HG02973 (cell line): Measurements from ENCODE around the gene GRK5.

ENCODE experiments used
- ATAC-seq: cut with Tn5 transposase; IDR thresholded peaks from one replicate; pipeline ENCODE4 v1.9.1; 2021; ENCODE audit warnings: moderate library complexity; ENCODE audit not compliant: unreplicated experiment

GRK5 gene

DNA sequence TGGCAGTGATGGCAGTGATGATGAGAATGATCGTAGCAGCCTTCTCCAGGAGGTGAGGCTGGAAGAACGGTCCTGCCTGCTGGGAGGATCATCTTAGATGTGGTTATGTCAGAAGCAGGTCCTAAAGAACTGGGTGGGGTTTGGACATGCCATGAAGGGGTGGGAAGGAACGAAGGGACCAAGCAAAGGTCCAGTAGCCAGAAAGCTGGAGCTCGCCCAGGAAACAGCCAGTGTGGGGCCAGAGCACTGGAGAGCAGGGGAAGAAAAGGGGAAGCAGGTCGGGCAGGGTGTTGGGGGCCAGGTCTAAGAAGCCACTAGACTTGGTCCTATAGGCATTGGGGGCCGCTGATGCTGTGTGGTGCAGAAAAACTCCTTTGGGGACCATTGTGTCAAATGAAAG lies 207.8 kb downstream of the GRK5 start:
- no peak for ATAC-seq

DNA sequence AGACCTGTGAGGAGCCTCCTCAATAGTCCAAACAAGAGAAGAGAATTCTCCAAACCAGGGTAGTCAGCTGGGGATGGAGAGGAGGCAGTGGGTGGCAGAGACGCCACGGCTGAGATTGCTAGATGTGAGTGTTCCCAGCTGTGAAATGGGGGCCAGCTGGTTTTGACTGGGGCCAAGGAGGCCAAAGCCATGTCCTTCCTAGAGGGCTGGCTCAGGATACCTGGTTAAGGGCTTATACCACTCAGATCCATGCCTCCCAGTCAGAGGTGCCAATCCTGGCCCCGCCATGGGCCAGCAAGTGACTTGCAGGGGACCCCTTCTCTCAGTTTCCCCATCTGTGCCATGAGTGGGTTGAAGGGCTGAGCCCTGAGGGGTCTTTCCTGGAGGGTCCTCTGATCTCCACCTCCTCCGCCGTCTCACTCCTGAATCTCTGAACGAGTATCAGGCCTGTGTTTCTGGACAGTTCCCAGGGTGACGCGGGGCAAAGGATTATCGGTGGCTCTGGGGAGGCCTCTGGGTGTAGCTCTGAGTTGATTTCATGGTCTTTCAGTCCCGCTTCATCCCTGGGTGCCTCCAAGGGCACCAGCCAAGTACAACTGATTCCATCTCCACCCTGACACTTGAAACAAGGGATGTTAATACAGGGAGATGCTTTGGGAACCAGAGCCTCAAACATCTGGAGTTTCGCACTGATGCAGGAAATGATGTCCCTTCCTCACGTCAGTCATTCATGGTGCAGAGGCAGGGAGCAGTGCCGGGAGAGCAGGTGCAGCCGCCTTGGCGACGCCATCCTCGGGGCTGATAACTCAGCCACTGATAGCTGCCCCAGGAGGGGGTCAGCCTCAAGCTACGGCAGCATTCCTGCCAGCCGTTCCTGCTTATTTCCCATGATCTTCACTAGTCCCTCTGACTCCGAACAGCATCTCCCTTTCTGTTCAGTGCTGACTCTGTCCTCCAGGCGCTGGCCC lies 208.4 kb downstream of the GRK5 start:
- no peak for ATAC-seq

DNA sequence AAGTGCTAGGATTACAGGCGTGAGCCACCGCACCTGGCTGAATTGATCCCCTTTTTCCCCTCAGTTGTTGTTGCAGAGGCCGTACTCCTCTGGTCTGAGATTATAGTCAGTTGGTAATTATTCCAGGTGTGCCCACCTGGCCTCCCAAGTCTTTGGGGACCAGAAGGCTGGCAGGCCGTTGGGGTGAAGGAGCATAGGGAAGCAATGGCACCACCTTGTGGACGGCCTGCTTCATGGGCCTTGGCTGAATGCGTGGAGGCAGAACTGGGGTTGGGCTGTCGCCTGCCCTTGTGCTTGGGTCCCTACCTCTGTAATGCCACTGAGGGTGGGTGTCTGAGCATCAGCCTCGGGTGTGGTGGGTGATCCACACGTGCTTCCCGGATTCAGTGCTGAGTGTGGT lies 209.5 kb downstream of the GRK5 start:
- no peak for ATAC-seq

DNA sequence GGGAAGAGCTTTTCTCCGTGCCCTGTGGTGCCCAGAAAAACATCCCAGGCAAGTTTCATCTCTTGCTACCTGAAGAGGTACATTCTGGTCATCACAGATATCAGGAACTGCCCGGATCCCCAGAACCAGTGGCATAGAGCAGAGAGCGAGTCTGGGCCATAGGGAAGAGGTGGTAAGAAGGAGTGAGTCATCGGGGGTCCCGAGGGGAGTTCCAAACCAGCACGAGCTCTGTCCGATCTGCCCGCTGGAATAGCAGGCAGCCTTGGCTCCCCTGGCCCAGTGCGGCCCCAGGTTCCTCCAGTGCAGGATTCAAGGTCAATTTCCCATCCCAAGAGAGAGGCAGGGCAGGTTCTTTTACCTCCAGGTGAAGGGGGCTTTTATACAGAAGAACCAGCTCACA lies 210.5 kb downstream of the GRK5 start:
- ATAC-seq = no peak

DNA sequence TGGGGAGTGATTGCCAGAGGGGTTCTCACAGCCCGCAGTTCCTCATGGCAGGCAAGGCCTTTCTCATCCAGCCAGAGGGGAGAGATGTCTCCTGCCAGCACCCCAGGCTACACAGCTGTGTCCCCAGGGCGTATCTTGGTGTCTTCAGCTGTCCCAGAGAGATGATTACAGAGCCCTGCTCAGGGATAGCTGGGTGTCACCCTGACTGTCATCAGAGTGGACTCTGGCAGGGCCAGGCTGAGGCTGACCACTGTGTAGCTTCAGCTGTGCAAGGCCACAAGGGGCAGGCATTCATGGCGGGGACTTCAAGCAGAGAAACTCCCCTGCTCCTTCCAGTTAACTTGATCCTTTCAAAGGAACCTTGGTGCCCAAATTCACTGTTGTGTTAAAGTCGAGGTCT lies 211.0 kb downstream of the GRK5 start:
- ATAC-seq = no peak

DNA sequence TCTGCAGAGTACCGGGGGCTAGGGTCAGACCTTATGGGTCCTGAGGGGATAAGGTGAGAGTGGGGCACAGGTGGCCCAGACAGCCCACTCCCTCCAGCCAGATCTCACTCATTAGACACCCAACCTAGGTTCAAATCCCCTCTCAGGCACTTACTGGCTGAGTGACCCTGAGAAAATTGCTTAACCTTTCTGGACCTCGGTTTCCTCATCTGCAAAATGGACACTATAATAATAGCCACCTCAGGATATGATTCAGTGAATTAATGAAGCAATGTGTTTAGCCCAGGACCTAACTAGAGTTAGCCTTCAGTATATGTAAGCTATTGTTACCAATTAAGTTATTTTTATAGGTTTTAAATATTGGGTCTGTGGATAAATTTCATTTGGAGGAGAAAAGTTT lies 212.6 kb downstream of the GRK5 start:
- ATAC-seq = no peak

DNA sequence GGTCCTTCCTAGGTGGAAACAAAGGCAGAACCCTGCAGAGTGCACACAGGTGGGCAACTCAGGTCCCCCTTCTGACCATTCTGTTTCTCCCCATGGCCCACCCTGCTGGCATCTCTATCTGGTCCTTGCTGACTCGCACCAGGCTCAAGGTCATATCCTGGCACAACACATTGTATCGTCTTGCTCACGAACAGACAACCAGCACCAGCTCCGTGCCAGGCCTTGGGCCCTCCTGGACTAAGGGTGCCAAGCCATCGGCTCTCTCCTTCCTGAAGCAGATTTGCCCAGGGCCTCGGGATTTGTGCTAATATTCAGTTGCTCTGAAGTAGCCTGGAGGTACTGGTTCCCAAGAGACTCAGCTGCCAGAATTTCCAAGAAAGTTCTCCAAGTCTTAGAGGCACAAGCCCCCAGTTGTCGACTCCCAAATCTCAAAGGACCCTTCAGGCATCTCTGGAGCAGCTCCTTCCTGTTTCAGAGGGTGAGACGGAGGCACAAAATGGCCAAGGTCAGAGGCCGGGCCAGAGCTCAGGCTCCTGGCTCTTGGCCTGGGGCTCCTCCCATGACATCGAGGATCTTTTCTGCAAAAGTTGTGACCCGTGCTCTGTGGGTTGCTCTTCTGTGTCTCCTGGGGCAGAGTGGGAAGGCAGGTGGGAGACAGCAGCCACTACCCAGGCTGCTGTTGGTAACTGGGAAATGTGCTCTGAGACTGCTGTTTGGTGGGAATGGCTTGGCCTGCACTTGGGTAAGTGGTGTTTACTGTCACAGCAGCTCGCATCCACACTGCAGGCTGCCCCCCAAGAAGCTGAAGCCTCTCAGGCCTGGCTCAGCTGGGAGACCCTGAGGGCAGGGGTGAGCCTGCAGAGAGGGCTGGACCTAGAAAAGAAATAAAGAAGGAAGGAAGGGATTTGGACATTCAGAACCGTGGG lies 213.8 kb downstream of the GRK5 start:
- ATAC-seq = no peak

DNA sequence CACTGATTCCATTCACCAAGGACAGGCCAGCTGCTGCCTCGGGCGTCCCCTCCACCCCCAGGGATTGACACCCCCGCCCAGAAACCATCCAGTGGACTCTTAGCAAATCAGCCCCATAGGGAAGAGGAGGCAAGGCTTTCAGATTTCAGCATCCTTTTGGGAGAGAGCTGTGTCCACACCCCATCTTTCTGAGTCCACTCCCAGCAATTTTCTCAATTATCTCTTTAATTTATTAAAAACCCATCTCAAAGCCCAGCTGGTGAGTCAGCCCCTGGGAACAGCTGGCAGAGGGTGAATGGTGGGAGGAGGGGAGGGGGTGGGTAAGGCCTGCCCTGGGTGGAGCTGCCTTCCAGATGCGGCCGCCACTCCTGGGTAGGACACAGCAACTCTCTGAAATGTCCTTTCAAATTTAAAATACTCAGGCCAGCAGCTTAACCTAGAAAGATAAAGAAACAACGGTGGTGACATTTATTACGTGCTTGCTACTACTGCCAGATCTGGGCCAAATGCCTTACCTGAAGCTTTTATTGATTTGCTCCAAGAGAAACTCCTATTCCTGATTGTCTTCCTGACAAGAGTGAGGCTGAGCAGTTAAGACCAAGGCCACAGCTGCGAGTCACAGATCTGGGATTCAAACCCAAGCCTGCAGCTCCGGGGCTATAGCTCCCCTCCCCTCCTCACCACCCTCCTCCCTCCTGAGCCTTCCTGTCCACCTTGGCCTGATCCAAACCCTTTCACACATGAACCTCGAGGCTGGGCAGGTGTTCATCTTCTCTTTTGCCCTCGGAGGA lies 214.7 kb downstream of the GRK5 start:
- no peak for ATAC-seq

DNA sequence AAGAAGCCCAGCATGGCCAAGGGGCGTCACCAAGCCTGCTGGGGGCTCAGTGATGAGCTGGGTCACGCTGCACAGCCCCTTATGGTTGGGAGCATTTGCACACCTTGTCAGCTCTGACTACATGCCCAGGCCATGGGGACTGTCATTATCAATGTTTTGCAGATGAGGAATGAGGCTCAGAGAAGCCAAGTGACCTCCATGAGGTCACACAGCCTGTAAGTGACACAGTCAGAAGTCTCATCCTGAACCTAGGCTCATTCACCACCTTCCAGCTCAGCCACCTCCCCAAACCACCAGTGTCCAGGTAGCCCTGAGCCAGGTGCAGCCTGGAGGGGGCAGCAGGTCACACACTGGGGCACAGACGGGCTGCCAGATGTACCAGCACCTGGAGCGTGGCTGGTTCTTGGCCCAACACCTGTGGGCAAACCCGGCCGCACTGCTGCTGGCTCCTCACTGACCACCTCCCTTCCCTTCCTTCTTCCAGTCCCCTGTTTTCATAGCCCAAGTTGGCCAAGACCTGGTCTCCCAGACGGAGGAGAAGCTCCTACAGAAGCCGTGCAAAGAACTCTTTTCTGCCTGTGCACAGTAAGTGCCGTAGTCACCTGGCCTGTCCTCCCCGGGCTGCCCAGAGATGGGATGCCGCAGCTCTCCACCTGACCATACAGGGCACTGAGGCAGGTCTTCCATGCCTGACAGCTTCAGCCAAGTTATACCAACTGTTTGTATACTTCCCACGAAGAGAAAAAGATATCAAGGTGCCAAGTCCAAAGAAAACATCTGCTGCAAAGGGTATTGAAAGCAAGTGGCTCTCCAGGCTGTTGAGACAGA lies 215.5 kb downstream of the GRK5 start:
- no peak for ATAC-seq

DNA sequence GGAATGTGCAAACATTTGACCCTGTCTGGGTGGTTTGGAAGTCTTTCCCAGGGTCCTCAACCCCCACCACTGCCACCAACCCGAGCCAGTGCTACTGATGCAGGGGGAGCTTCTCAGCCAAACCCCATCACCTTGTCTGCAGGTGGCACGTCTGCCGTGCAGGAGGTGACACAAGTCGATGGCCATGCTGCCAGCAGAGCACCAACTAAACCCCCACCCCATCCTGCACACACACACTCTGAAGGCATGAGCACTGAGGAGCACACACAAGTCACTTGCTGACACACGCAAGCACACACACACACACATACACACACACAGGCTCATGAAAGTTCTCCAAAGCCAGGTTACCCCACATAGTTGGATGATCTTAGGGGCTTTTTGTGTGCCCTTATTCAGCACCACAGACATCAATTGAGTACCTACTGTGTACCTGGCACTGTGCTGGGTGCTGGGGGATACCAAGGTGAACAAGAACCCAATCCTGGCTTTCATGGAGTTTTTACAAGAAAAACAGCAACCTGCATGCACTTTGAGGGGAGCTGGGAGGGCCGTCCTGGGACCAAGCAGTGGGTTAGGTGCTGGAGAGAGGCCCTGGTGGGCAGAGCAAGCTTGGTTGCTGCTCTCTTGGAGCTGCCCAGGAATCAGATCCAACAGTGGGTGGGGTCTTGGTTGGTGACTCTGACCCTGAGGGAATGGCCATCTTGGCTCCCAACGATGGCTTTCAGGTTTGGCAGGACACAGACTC lies 216.3 kb downstream of the GRK5 start:
- ATAC-seq = no peak

DNA sequence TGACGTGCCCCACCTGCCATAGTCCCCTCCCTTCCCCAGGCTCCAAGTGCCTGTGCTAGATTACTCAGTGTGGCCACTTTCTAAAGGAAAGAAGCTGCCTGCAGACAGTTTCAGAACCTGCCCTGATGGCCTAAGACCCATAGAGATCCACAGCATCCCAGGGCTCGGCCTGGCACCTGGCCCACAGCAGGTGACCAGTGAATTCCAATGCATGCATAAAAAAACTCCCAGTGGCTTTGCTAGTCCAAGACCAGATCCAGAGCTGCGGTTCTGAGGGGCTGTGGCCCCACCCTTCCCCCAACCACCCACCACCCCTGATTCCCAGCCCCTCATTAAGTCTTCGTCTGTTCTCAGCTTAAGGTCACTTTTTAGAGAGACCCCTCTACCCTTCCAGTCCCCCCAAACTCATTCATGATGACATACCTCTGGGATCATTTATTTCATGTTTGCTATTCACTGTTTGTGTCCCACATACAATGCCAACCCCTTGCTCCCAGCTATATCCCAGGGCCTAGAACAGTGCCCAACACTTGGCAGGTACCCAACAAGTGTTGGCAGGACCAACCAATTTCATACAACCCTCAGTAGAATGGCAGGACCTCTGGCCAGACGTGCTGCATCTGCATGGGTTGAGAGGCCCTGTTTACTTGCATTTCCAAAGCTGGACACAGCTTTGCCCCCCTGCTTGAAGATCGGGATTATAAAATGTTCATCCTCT lies 217.0 kb downstream of the GRK5 start:
- ATAC-seq = no peak

DNA sequence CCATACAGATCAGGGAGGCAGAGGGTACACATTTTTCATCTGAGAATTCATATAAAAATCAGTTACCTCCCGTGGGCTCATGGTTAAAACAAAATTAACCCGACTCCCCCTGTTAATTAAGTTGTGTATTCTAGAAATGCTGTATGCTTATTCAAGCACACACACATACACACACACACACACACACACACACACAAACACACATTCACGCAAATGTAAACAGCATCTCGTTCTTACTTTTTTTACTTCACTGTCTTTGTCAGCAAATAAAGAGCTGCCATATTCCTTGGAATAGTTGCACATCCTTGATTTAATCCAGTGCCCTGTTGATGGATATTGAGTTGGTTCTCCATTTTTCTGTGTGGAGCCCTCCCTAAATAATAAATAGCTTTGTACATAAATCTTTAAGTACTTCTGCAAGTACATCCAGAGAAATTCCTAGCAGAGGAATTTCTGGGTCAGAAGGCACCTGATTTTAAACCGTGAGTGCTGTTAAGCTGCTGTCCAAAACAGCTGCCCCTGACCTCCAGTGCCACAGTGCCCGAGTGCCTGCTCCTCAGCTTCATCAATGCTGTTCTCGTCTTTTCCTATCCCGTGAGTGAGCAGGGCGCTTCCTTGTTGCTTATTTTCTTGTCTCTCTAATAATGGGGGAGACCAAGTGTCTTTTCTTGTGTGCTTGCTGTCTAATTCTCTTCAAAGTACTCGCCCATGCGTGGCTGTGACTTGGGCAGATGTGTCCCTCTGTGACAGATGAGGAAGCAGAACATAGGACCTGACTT lies 217.9 kb downstream of the GRK5 start:
- ATAC-seq = no peak

DNA sequence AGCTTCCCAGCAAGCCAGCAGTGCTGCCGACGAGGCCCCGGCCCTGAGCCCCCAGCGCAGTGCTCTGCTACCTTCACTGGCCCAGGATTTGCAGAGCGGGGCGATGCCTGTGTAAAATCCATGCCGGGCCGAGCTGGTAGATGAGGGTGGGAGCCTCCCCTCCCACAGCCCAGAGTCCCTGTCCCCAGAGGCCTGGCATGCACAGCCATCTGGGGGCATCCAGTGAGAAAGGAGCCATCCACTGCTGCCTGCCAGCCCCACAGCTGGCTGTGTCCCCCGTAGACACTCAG lies 218.5 kb downstream of the GRK5 start:
- no peak for ATAC-seq

DNA sequence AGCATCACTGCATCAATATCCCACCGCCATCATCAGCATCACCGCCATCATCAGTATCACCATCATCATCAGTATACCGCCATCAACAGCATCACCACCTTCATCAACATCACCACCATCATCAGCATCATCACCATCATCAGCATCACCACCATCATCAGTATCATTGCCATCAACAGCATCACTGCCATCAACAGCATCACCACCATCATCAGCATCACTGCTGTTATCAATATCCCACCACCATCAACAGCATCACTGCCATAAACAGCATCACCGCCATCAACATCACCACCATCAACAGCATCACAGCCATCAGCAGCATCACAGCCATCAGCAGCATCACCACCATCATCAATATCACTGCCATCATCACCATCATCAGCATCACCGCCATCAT lies 219.3 kb downstream of the GRK5 start:
- no peak for ATAC-seq

DNA sequence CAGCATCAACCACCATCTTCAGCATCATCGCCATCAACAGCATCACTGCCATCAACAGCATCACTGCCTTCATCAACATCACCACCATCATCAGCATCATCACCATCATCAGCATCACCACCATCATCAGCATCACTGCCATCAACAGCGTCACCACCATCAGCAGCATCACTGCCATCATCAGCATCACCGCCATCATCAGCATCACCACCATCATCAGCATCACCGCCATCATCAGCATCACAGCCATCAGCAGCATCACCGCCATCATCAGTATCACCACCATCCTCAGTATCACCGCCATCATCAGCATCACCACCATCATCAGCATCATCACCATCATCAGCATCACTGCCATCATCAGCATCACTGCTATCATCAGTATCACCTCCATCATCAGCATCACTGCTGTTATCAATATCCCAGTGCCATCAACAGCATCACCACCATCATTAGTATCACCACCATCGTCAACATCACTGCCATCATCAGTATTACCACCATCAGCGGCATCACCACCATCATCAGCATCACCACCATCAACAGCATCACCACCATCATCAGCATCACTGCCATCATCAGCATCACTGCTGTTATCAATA lies 220.0 kb downstream of the GRK5 start:
- no peak for ATAC-seq

DNA sequence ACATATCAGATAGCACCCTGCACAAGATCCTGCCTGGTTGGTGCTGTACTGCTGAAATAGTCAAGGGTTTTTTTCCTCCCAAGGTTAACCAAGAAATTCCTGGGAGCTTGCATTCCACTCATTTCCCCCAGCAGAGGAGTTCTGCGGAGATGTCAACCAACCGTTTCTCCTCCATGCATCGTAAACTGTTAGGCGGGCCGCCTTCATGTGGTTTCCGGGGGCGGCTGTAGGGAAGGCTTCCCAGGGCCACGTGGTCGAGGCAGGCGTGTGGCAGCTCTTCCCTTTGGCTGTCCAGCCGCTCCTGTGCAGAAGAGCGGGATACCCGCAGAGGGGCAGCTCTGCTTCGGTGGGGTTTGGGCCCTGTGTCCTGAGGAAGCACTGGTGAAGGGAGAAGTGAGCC lies 221.4 kb downstream of the GRK5 start:
- no peak for ATAC-seq

DNA sequence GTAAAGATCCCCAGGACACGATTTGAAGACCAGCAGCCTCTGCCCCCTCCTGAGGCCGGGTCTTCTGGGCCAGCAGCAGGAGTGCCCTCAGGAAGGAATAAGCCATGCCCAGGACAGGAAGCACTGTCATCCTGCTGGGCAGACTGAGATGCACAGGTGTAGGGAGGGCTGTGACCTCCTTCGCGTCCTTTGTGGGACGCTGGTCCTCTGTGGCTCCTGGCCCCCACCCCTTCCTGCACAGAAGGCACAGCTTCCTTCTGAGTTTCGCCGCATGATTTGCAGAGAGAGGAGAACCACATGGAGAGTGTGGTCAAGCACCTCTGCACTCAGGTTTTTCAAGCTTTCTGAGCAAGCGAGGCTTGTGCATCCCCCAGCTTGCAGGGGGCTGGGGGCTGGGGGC lies 222.4 kb downstream of the GRK5 start:
- no peak for ATAC-seq
